Stimulated activated CD4-positive, alpha-beta T cell treated with anti-CD3 and anti-CD28 coated beads, Interleukin-1b, Interleukin-23, amount 100 ng/mL, for 1 hour (primary cell): ENCODE data around the gene KCNC1.

ENCODE experiments used
- DNase-seq, 2 donors: peaks; one replicate each; pipeline ENCODE4 v3.0.0-alpha.2; 2020; ENCODE audit warnings: low read depth in 2 of 2

The KCNC1 gene

DNA sequence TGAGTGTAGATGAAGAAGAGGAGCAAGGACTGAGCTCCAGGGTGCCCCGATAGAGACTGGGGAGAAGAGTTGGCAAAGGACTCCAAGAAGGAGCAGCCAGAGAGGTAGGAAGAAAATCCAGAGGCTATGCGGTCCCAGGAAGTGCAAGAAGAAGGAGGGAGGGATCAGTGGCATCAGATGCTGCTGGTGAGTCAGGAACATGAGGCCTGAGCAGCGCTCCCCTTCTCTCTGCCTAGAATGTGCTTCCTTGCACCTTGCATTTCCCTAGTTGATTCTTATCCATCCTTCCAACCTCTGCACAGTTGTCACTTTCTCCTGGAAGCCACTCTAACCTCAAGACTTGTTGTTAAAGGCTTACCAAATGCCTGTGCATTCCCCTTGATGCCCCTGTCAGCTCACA, 21.3 kb downstream of the KCNC1 start:
- no peak for DNase-seq

GRCh38 chr11:17760102-17761029, 25.8 kb downstream of the KCNC1 start:
- DNase-seq: no peak

- DNase-seq: no peak
Observed at GRCh38 chr11:17762309-17762974, 27.9 kb downstream of the KCNC1 start.

GRCh38 chr11:17763244-17763643, 28.7 kb downstream of the KCNC1 start:
- no peak for DNase-seq

DNA sequence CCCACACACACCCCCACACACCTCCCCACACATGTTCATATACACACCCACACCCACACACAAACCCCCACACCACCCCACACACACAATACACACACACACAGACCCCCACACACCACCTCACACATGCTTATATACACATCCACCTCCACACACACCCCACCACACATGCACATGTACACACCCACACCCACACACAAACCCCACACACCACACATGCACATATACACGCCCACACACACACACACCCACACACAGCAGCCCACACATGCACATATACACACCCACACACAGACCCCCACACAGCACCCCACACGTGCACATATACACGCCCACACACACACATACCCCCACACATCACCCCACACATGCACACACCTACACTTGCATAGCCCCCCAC, 29.1 kb downstream of the KCNC1 start:
- no peak for DNase-seq

DNA sequence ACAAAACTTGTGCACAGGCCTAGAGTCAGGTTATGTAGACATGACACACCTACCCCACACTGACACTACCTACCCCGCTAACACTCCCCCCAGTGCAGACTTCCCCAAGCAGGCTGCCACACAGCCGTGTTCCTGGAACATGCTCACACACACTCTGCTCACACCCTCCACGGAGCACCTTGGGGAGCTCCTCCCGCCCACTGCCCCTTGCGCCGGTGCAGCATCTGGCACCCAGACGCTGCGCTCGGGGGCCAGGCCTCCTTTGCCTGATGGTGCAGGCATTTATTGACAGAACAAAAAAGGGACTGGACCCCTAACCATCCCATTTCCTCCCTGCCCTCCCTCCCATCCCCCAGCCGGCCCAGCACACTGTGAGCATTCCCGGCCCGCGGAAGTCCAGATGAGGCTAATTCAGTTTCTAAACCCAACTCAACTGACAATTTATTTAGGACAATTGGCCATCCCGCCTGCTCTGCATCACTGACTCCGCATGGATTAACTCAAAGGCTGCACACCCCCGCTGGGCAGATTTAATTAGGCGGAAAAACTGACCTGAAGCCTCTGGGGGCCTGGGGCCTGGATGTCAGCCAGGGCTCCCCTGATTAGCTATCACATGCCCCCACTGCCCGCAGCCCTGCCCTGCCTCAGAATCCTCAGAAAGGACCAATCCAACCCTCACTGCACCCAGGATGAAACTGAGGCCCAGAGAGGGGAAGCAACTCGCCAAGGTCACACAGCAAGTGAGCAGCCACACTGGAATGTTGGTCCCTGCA, 30.1 kb downstream of the KCNC1 start:
- DNase-seq: no peak

DNA sequence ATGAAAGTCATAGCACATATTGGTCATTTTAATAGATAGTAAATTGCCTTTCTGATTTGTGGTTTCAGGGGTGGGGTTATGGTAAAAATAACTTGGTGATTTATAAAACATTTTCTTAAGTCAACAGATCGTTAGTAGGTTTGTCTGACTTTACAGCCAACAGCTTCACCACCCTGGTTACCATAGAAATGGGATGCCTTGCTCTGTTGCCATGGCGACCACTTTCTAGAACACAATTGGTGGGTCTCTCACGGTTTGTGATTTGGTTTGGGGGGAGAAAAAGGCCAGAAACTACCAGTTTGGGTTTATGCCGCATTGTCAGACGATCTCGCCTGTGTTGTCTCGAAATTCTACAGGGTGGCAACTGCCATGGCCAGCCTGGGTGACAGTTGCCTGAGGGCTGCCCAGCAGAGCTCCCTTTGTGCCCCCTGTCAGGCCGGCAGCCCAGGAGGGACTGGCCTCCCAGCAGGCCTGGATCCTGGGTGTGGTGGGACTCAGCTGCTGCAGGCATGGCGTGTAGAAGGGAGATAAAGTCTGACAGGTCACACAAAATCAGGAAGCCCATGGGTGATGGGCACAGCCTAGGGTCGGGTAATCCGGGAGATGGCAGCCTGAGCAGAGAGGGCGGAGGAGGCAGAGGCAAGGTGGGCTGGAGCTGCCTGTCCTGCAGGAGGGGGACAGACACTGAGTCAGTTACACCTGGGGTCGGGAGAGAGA, 30.9 kb downstream of the KCNC1 start:
- no peak for DNase-seq

DNA sequence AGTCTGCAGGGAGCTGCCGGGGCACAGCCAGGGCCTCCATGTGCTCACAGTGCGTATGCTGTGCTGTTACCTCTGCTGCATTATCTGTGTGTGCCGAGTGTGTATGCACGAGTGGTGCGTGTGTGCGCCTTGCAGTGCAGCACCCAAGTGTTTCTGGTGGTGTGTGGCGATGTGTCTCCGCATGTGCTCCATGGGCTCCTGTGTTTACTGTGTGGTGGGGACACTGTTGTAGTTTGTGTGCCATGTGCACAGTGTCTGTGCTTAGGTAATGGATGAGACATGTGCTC, 31.4 kb downstream of the KCNC1 start:
- no peak for DNase-seq

- no peak for DNase-seq
Observed at GRCh38 chr11:17766590-17766989, 32.0 kb downstream of the KCNC1 start.

DNA sequence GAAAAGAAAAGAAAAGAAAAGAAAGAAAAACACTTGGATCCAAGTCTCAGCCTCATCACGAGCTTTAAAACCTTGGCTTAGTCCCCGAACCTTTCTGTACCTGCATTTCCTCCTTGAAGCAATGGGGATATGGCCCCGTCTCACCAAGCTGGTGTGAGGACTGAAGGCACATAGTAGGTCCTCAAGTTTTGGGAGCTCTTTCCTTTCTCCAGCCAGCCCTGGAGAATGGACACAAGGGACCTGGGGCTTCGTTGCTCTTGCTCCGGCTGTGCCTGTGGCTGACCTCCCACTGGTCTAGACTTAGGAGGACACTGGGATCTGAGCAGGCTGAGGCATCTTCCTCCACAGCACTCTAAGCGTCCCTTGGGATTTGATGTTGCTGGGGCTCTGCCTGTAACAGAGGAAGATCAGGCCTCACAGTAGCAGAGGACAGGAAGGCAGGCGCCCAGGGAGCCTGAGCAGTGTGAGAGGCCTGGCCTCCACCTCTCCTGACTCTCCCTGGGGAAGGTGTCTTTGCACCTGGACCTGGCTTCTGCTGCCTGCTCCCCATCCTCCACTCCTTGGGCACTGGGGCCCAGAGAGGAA, 32.8 kb downstream of the KCNC1 start:
- no peak for DNase-seq

- no peak for DNase-seq
Observed at GRCh38 chr11:17767914-17768313, 33.3 kb downstream of the KCNC1 start.

GRCh38 chr11:17768547-17768946, 34.0 kb downstream of the KCNC1 start:
- DNase-seq: no peak

DNA sequence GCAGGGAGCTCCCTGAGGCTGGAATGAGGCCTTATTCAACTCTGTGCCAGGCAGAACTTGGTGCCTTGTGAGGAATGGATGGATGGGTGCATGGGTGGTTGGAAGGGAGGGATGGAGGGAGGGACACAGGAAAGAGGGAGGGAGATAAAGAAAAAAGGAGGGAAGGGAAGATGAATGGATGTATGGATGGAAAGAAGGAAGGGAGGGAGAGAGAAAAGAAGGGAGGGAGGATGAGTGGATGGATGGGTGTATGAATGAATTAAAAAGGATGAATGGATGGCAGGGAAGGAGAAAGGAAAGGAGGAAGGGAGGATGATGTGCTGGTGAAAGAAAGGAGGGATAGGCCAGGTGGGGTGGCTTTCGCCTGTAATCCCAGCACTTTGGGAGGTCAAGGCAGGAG, 34.6 kb downstream of the KCNC1 start:
- DNase-seq: no peak

DNA sequence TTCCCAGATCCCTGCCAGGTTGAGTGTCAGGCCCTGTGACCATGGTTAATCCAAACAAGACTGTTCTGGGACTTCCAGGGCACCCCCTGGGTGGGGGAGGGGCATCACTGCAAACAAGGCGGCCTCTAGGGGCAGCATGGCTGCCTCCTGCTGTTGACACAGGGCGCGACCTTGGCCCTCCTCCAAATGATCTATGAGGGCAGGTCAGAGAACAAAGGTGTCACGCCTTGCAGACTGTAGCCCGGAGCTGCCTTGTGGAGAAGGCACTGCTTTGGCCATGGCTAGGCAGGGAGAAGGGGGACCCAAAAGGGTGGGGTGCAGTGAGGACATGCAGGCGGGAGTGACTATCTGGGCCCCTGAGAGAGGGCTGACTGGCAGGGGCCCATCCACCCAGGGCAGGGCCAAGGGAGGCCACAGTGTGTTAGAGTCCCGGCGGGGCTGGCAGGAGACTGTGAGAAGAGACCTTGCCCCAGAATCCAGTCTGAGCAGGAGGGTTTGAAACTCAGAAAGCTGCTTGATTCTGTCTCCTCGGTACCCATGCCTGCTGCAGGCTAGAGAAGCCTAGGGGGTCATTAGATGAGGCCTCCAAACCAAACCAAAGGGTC, 35.6 kb downstream of the KCNC1 start:
- no peak for DNase-seq

- no peak for DNase-seq
Observed at GRCh38 chr11:17770917-17771316, 36.3 kb downstream of the KCNC1 start.

DNA sequence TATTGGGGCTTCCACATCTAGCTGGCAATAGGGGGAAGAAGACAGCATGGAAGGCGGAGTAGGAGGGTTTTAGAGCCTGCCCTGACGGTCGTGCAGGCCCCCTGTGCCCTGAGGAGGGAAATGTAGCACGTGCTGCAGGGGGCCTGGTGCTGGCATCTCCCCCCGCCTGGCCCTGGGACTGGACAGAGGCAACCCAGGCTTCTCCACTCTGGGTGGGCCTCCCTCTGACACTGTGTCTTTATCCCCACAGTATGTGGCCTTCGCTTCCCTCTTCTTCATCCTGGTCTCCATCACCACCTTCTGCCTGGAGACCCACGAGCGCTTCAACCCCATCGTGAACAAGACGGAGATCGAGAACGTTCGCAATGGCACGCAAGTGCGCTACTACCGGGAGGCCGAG, 36.8 kb downstream of the KCNC1 start:
- no peak for DNase-seq

DNA sequence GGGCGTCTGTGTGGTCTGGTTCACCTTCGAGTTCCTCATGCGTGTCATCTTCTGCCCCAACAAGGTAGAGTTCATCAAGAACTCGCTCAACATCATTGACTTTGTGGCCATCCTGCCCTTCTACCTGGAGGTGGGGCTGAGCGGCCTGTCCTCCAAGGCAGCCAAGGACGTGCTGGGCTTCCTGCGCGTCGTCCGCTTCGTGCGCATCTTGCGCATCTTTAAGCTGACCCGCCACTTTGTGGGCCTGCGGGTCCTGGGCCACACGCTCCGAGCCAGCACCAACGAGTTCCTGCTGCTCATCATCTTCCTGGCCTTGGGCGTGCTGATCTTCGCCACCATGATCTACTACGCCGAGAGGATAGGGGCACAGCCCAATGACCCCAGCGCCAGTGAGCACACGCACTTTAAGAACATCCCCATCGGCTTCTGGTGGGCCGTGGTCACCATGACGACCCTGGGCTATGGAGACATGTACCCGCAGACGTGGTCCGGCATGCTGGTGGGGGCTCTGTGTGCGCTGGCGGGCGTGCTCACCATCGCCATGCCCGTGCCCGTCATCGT, 37.3 kb downstream of the KCNC1 start:
- DNase-seq: no peak

- no peak for DNase-seq
Observed at GRCh38 chr11:17772704-17773600, 38.4 kb downstream of the KCNC1 start.

DNA sequence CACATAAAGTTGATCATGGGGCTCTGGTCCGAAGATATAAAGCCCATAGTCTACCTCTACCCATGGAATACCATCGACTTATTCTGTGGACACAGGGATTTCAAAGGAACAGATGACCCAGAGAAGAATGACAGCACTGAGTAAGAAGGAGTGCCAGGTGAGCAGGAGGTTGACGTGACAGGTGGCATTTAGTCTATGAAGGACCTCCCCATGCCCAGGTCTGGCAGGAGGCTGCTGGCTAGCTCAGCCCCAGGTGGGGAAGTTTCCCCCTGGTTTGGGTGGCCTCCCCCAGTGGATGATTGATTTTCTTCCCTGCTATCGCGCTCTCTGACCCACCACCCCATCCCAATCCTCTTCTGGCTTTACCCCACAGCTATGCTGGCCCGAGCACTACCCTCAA, 39.1 kb downstream of the KCNC1 start:
- DNase-seq: no peak
